MCF 10A (cell line): ENCODE measurements around the gene XYLT1. TPM values are rescaled to one million over a fixed set of nuclear protein-coding genes. Genes with fewer than 3 reads are reported as not detected.

Source experiments
- BruUV-seq: library from RNA; stranded (reverse); fragments of 400-500 nt; replicated peaks from 2 replicates; lab custom pipeline; 2021; lab: Mats Ljungman, UMichigan
- CTCF ChIA-PET: fragments of 300-600 bp; sonication (Branson Sonifier 250); formaldehyde crosslinking; extraction: SDS; loops from one replicate; lab custom pipeline; 2021; ENCODE audit warnings: antibody characterized with exemption, inconsistent platforms; lab: Yijun Ruan, JAX
- POLR2A ChIA-PET: fragments of 300-600, 350-650 bp; sonication (Branson Sonifier 250); formaldehyde crosslinking; extraction: SDS; loops from one replicate; lab custom pipeline; 2020; ENCODE audit warnings: antibody characterized with exemption, inconsistent platforms; lab: Yijun Ruan, JAX
- DNase-seq: peaks from one replicate; pipeline ENCODE4 v3.0.0-alpha.2; 2018; ENCODE audit not compliant: unreplicated experiment
- H3K27ac Mint-ChIP-seq: one replicate; pipeline ENCODE4 v1.8.0; 2022; ENCODE audit warnings: mild to moderate bottlenecking, low read depth, mixed read lengths; ENCODE audit not compliant: unreplicated experiment
- H3K27me3 Mint-ChIP-seq: one replicate; pipeline ENCODE4 v1.8.0; 2022; ENCODE audit warnings: mixed read lengths; ENCODE audit not compliant: insufficient read depth, unreplicated experiment
- H3K36me3 Mint-ChIP-seq: one replicate; pipeline ENCODE4 v1.8.0; 2022; ENCODE audit warnings: mild to moderate bottlenecking, moderate library complexity, mixed read lengths; ENCODE audit not compliant: insufficient read depth, unreplicated experiment
- H3K4me1 Mint-ChIP-seq: one replicate; pipeline ENCODE4 v1.8.0; 2022; ENCODE audit warnings: mixed read lengths; ENCODE audit not compliant: insufficient read depth, unreplicated experiment
- H3K4me3 Mint-ChIP-seq: one replicate; pipeline ENCODE4 v1.8.0; 2022; ENCODE audit warnings: mild to moderate bottlenecking, moderate library complexity, mixed read lengths; ENCODE audit not compliant: unreplicated experiment
- H3K9me3 Mint-ChIP-seq: one replicate; pipeline ENCODE4 v1.8.0; 2022; ENCODE audit warnings: mixed read lengths; ENCODE audit not compliant: unreplicated experiment
- intact Hi-C: fragments of 100-400 bp; cut with micrococcal nuclease; formaldehyde crosslinking; loops from 2 replicates; pipeline ENCODE4 v1.14.1; 2022
- total RNA-seq: library from RNA; stranded (reverse); gene quantifications from 2 replicates; pipeline ENCODE4 v1.2.3, GENCODE V29; 2022
- TF ChIP-seq, protein P1 (sequence below): fragments of 200-600 bp; IDR thresholded peaks from one replicate; pipeline ENCODE4 v1.8.0; 2022; ENCODE audit warnings: antibody characterized with exemption, mild to moderate bottlenecking; ENCODE audit not compliant: unreplicated experiment

XYLT1 gene
- total RNA-seq, 1 experiment from 2014 or later, result not detected

DNA sequence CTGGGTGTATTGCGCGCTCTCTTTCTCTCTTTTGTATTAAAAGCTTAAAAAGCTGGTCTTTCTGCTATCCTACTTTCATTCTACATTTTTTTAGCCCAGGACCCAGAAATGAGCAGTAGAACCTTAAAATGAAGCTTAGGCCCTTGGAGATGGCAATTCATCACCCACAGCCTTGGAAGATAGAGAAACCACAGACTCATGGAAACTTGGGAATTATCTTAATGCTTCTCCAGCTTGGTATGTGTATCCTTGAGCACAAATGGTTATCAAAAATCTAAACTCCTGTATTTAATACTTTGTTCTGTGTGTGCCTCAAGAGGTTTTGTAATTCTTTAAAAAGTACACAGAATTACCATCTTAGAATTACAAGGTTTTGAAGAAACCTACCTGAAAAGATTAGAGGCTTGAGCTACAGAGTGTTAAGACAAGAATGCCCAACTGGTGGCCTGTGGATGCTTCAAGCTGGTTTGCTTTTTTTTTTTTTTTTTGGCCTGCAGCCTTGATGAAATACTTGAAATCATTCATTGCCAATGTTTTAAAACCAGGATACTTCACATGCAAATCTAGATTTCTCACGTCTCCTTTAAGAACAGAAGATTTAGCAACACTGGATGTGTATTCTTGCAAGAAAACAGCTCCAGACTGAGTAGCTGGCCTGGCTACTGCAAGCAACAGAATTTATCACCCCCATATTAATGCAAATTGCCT, 105.0 kb downstream of the XYLT1 start:
- no peak overlapping the region for H3K4me3 Mint-ChIP-seq
- no peak overlapping the region for H3K27ac Mint-ChIP-seq
- TF ChIP-seq, protein P1, sequence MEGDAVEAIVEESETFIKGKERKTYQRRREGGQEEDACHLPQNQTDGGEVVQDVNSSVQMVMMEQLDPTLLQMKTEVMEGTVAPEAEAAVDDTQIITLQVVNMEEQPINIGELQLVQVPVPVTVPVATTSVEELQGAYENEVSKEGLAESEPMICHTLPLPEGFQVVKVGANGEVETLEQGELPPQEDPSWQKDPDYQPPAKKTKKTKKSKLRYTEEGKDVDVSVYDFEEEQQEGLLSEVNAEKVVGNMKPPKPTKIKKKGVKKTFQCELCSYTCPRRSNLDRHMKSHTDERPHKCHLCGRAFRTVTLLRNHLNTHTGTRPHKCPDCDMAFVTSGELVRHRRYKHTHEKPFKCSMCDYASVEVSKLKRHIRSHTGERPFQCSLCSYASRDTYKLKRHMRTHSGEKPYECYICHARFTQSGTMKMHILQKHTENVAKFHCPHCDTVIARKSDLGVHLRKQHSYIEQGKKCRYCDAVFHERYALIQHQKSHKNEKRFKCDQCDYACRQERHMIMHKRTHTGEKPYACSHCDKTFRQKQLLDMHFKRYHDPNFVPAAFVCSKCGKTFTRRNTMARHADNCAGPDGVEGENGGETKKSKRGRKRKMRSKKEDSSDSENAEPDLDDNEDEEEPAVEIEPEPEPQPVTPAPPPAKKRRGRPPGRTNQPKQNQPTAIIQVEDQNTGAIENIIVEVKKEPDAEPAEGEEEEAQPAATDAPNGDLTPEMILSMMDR, result no peak
- no peaks in the 10 kb centered on the region for H3K36me3 Mint-ChIP-seq
- H3K9me3 Mint-ChIP-seq, result peaks cover 13% of the 10 kb centered on the region
- ChIA-PET POLR2A (no interaction called here), CTCF (no interaction called here)
- BruUV-seq, result no TSS peak
- DNase-seq, result no peak
- intact Hi-C loops, result no loop called here
- no peaks in the 10 kb centered on the region for H3K4me1 Mint-ChIP-seq
- H3K27me3 Mint-ChIP-seq, result no peaks in the 10 kb centered on the region

- peaks cover 13% of the 10 kb centered on the region for H3K9me3 Mint-ChIP-seq
- H3K4me1 Mint-ChIP-seq, result no peaks in the 10 kb centered on the region
- intact Hi-C loops, result no loop called here
- H3K36me3 Mint-ChIP-seq, result no peaks in the 10 kb centered on the region
- H3K4me3 Mint-ChIP-seq, result no peak overlapping the region
- H3K27me3 Mint-ChIP-seq, result no peaks in the 10 kb centered on the region
- H3K27ac Mint-ChIP-seq, result no peak overlapping the region
- ChIA-PET POLR2A (no interaction called here), CTCF (no interaction called here)
- no TSS peak for BruUV-seq
- TF ChIP-seq, protein P1, result no peak
- no peak for DNase-seq
These were observed 105.6 kb downstream of the XYLT1 start for GRCh38 chr16:17365211-17365541.

- TF ChIP-seq, protein P1, result no peak
- no TSS peak for BruUV-seq
- Mint-ChIP-seq H3K9me3 (peaks cover 13% of the 10 kb centered on the region), H3K4me1 (no peaks in the 10 kb centered on the region), H3K36me3 (no peaks in the 10 kb centered on the region), H3K27me3 (no peaks in the 10 kb centered on the region), H3K4me3 (no peak overlapping the region), H3K27ac (no peak overlapping the region)
- DNase-seq, result peak; percentile 70
- CTCF ChIA-PET, result interaction anchor here (1.0 kb wide), 1 partner anchor 347 kb away, joined by 3 read pairs; no protein-coding TSS in a partner anchor
- intact Hi-C loops, result no loop called here
- POLR2A ChIA-PET, result no interaction called here
These were observed 106.2 kb downstream of the XYLT1 start for GRCh38 chr16:17364319-17365210.

- TF ChIP-seq, protein P1, result no peak
- H3K27me3 Mint-ChIP-seq, result no peaks in the 10 kb centered on the region
- no peak overlapping the region for H3K4me3 Mint-ChIP-seq
- intact Hi-C loops, result no loop called here
- H3K27ac Mint-ChIP-seq, result no peak overlapping the region
- POLR2A ChIA-PET, result no interaction called here
- H3K36me3 Mint-ChIP-seq, result no peaks in the 10 kb centered on the region
- peaks cover 13% of the 10 kb centered on the region for H3K9me3 Mint-ChIP-seq
- CTCF ChIA-PET, result no interaction called here
- no peak for DNase-seq
- BruUV-seq, result no TSS peak
- no peaks in the 10 kb centered on the region for H3K4me1 Mint-ChIP-seq
These were observed 107.8 kb downstream of the XYLT1 start for GRCh38 chr16:17362946-17363345.
